MM.1S (cell line): ENCODE data around the gene ZAP70.
"Not testable (repeated sequence)": the region's sequence is repeated elsewhere in the genome, so short reads cannot be mapped to it uniquely, and the experiment has no call there.

Experiments used
- DNase-seq: peaks from one replicate; pipeline ENCODE4 v3.0.0-alpha.2; 2015
- H2AFZ ChIP-seq: fragments of 300-600 bp; sonication (generic); 2 replicates; pipeline ENCODE4 v1.6.0; 2016; ENCODE audit warnings: antibody characterized with exemption, low read length
- H3F3A ChIP-seq: fragments of 300-600 bp; sonication (generic); 2 replicates; pipeline ENCODE4 v1.6.1; 2016; ENCODE audit warnings: mild to moderate bottlenecking, antibody characterized with exemption, low read length, moderate library complexity, mixed read lengths; ENCODE audit not compliant: insufficient read depth
- H3K27ac ChIP-seq: fragments of 300-600 bp; sonication (generic); 2 replicates; pipeline ENCODE4 v1.5.1; 2016; ENCODE audit warnings: mild to moderate bottlenecking, low read length
- H3K27me3 ChIP-seq: fragments of 300-600 bp; sonication (generic); replicated peaks from 2 replicates; pipeline ENCODE4 v1.6.0; 2016; ENCODE audit warnings: low read length; ENCODE audit not compliant: insufficient read depth
- H3K36me3 ChIP-seq: fragments of 300-600 bp; sonication (generic); replicated peaks from 2 replicates; pipeline ENCODE4 v1.6.1; 2016; ENCODE audit warnings: mild to moderate bottlenecking, low read length, mixed read lengths; ENCODE audit not compliant: insufficient read depth
- H3K4me1 ChIP-seq: fragments of 300-600 bp; sonication (generic); 2 replicates; pipeline ENCODE4 v1.6.1; 2016; ENCODE audit warnings: low read length, mixed read lengths
- H3K4me2 ChIP-seq: fragments of 300-600 bp; sonication (generic); 2 replicates; pipeline ENCODE4 v1.6.0; 2016; ENCODE audit warnings: low read depth, low read length
- H3K4me3 ChIP-seq: fragments of 300-600 bp; sonication (generic); 2 replicates; pipeline ENCODE4 v1.5.1; 2016; ENCODE audit warnings: low read length, mixed read lengths
- H3K79me2 ChIP-seq: fragments of 300-600 bp; sonication (generic); 2 replicates; pipeline ENCODE4 v1.6.1; 2016; ENCODE audit warnings: mixed run types, low read length, mixed read lengths
- H3K9ac ChIP-seq: fragments of 300-600 bp; sonication (generic); 2 replicates; pipeline ENCODE4 v1.6.1; 2016; ENCODE audit warnings: low read length, mixed read lengths
- H3K9me2 ChIP-seq: fragments of 300-600 bp; sonication (generic); replicated peaks from 2 replicates; pipeline ENCODE4 v1.6.1; 2016; ENCODE audit warnings: mild to moderate bottlenecking, low read length, mixed read lengths; ENCODE audit not compliant: insufficient read depth
- H3K9me3 ChIP-seq: fragments of 300-600 bp; sonication (generic); replicated peaks from 2 replicates; pipeline ENCODE4 v1.6.1; 2016; ENCODE audit warnings: mild to moderate bottlenecking, low read length, mixed read lengths; ENCODE audit not compliant: insufficient read depth
- H4K20me1 ChIP-seq: fragments of 300-600 bp; sonication (generic); 2 replicates; pipeline ENCODE4 v1.6.1; 2016; ENCODE audit warnings: mild to moderate bottlenecking, low read length, moderate library complexity, mixed read lengths; ENCODE audit not compliant: insufficient read depth
- EZH2 ChIP-seq: fragments of 300-600 bp; sonication (generic); optimal IDR thresholded peaks from 2 replicates; pipeline ENCODE3; 2017; ENCODE audit warnings: low read depth, mild to moderate bottlenecking, antibody characterized with exemption, low read length, mixed read lengths
- EZH2phosphoT487 ChIP-seq: fragments of 300-600 bp; sonication (generic); IDR thresholded peaks from 2 replicates; pipeline ENCODE4 v1.6.1; 2018; ENCODE audit warnings: antibody characterized with exemption, low read length
- TF ChIP-seq, protein P1 (sequence below): fragments of 300-600 bp; sonication (generic); IDR thresholded peaks from 2 replicates; pipeline ENCODE4 v1.5.1; 2016; ENCODE audit warnings: antibody characterized with exemption, low read length, mixed read lengths

ZAP70 gene

DNA sequence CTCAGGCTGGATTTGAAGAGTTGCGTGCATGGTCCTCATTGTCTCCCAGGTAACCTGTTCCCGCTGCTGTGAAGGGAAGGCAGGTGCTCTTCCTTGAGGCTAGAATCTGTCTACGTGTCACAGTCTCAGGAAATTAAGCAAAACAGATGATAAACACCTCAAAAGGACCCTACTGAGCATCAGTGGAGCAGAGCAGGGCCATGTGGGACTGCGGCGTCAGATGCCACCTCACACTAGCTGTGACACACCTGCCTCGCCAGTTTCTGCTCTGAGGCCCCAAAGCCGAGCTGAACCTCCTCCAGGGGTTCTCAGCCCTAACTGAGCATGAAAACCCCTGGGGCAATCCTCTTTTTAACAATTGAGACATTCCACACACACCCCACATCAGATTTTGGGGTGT, 41.9 kb upstream of the ZAP70 start:
- Histone ChIP-seq H3K4me3 (no peak overlapping the region), H3K9ac (no peak overlapping the region), H3F3A (no peaks in the 10 kb centered on the region), H4K20me1 (no peaks in the 10 kb centered on the region), H3K9me2 (no peaks in the 10 kb centered on the region), H3K4me1 (no peaks in the 10 kb centered on the region), H3K27me3 (no peaks in the 10 kb centered on the region), H3K27ac (no peak overlapping the region), H3K36me3 (no peaks in the 10 kb centered on the region), H3K79me2 (no peaks in the 10 kb centered on the region), H2AFZ (no peak overlapping the region), H3K9me3 (no peaks in the 10 kb centered on the region), H3K4me2 (no peak overlapping the region)
- no peak for TF ChIP-seq EZH2
- TF ChIP-seq EZH2phosphoT487 = no peak
- TF ChIP-seq, protein P1, sequence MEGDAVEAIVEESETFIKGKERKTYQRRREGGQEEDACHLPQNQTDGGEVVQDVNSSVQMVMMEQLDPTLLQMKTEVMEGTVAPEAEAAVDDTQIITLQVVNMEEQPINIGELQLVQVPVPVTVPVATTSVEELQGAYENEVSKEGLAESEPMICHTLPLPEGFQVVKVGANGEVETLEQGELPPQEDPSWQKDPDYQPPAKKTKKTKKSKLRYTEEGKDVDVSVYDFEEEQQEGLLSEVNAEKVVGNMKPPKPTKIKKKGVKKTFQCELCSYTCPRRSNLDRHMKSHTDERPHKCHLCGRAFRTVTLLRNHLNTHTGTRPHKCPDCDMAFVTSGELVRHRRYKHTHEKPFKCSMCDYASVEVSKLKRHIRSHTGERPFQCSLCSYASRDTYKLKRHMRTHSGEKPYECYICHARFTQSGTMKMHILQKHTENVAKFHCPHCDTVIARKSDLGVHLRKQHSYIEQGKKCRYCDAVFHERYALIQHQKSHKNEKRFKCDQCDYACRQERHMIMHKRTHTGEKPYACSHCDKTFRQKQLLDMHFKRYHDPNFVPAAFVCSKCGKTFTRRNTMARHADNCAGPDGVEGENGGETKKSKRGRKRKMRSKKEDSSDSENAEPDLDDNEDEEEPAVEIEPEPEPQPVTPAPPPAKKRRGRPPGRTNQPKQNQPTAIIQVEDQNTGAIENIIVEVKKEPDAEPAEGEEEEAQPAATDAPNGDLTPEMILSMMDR = no peak
- DNase-seq = no peak

DNA sequence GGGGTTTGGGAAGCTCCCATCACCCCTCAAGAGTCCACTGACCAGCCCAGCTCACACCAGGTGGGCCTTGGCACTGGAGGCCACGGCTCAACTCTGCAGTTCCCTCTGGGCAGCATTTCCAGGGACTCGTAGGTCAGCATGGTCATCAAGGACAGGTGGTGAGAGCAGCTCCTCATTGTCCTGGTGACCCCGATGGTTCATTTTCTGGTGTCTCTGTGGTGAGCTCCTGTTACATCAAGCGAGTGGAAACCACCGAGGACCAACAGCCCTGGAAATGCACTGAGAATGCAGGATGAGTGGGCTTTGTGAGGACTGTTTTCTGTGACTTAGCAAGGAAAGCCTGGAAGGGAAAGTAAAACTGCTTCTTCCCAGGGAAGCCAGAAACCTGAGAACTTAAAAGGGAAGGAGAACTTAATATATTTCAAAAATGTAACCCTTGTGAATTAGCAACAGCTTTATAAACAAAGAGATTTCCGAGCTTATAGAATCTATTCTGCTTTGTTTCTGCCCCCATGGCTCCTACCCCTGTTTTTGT, 40.7 kb upstream of the ZAP70 start:
- not testable (repeated sequence) for H3K9ac ChIP-seq, H4K20me1 ChIP-seq

DNA sequence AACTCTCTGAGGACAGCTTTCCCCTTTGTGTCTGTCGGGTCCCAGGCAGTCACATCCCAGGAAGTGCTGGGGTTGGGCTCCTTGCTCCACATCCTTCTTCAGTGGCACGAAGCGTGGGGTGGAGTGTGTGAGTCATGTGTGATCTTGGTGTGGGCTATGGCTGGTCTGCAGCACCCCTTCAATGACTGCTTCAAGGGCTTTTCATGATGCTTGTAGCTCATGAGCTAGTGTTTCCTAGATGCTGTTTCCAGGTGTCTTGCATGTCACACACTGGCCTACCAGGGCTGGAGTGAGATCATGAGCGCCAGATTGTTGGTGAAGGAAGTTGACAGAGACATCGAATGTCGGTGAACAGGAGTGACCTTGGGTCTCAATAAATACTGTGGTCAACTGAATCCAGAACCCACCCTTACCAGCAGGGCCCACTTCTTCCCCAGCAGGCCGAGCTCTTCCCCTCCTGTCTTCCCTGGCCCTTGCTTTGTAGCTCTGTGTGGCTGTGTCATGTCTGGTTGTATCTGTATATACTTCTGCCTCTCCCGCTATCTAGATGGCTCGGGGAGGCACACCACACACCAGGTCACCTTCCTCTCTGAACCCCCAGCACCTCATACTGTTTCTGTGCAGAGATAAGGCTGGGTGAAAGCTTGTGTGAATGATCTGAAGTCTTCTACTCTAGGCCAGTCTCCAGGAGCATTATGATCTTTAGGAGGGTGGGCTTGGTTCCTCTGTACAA, 40.0 kb upstream of the ZAP70 start:
- Histone ChIP-seq H3K4me3 (no peak overlapping the region), H3K9me2 (no peaks in the 10 kb centered on the region), H3K36me3 (no peaks in the 10 kb centered on the region), H3K9ac (no peak overlapping the region), H3K4me2 (no peak overlapping the region), H3K9me3 (no peaks in the 10 kb centered on the region), H3K4me1 (no peaks in the 10 kb centered on the region), H3K27ac (no peak overlapping the region), H2AFZ (no peak overlapping the region), H3K79me2 (no peaks in the 10 kb centered on the region), H3F3A (no peaks in the 10 kb centered on the region), H4K20me1 (no peaks in the 10 kb centered on the region), H3K27me3 (no peaks in the 10 kb centered on the region)
- DNase-seq = no peak
- TF ChIP-seq EZH2phosphoT487 = no peak

More for the DNA sequence above, 40.7 kb upstream of the ZAP70 start:
- not testable (repeated sequence) for H3K27me3 ChIP-seq, DNase-seq, H3K36me3 ChIP-seq, H3K4me3 ChIP-seq, H2AFZ ChIP-seq, H3K9me3 ChIP-seq, H3K4me2 ChIP-seq, H3K9me2 ChIP-seq, H3K27ac ChIP-seq, H3K4me1 ChIP-seq, H3F3A ChIP-seq, H3K79me2 ChIP-seq

DNA sequence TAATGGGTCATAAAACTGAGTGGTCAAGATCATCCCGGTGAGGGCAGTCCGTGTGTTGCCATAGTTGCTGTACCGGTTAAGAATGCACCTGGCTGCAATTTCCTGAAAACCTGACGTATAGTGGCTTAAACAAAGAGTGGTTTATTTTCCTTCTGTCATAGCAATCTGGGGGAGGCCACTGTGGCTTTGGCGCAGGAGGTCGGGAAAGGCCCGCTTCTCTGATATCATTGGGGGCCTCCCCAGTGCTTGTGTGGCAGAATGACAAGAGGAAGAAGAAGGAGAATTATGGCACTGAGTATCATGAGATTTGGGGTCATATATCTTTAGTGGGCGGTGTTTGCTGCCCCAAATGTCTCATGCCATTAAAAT, 39.5 kb upstream of the ZAP70 start:
- Histone ChIP-seq H2AFZ (no peak overlapping the region), H3K27me3 (no peaks in the 10 kb centered on the region), H3K4me2 (no peak overlapping the region), H3K9me3 (no peaks in the 10 kb centered on the region), H3K9me2 (no peaks in the 10 kb centered on the region), H3K9ac (no peak overlapping the region), H4K20me1 (no peaks in the 10 kb centered on the region), H3K79me2 (no peaks in the 10 kb centered on the region), H3K4me1 (no peaks in the 10 kb centered on the region), H3K4me3 (no peak overlapping the region), H3F3A (no peaks in the 10 kb centered on the region), H3K27ac (no peak overlapping the region), H3K36me3 (no peaks in the 10 kb centered on the region)
- no peak for TF ChIP-seq EZH2phosphoT487
- TF ChIP-seq, protein P1 = no peak
- TF ChIP-seq EZH2 = no peak
- DNase-seq = no peak
